GM12878 (cell line): ENCODE measurements around the gene LIN54. TPM values are rescaled to one million over a fixed set of nuclear protein-coding genes. Genes with fewer than 3 reads are reported as not detected.
"Not testable (repeated sequence)": the region's sequence is repeated elsewhere in the genome, so short reads cannot be mapped to it uniquely, and the experiment has no call there.

Experiments
- ATAC-seq: fragments of 200-7000 bp; cut with Tn5 transposase; 3 replicates; pipeline ENCODE4 v1.9.1; 2020; ENCODE audit warnings: mild to moderate bottlenecking, moderate library complexity
- BruUV-seq: library from RNA; stranded (reverse); fragments of 400-500 nt; replicated peaks from 2 replicates; lab custom pipeline; 2021; lab: Mats Ljungman, UMichigan
- CTCF ChIA-PET: fragments of 300-600 bp; sonication (Branson Sonifier 250); formaldehyde crosslinking; extraction: SDS; loops from one replicate; lab custom pipeline; 2021; ENCODE audit warnings: inconsistent platforms; lab: Yijun Ruan, JAX
- POLR2A ChIA-PET: fragments of 350-600 bp; formaldehyde crosslinking; extraction: SDS; loops from one replicate; lab custom pipeline; 2021; ENCODE audit warnings: inconsistent platforms; lab: Charles Lee
- RAD21 ChIA-PET: fragments of 300-600 bp; sonication (Branson Sonifier 250); formaldehyde crosslinking; loops from one replicate; lab custom pipeline; 2023; ENCODE audit warnings: antibody characterized with exemption; ENCODE audit not compliant: unreplicated experiment; lab: Charles Lee
- SMC1A ChIA-PET: fragments of 300-600 bp; sonication (Branson Sonifier 250); formaldehyde crosslinking; loops from one replicate; lab custom pipeline; 2023; ENCODE audit not compliant: unreplicated experiment, uncharacterized antibody; lab: Charles Lee
- DNase-seq: peaks from one replicate; pipeline ENCODE4 v3.0.0-alpha.2; 2011; ENCODE audit warnings: low read depth, low spot score
- FAIRE-seq: peaks from 3 replicates; lab custom pipeline; 2011; peaks lifted over from hg19 to GRCh38; lab: Jason Lieb, UNC
- H2AFZ ChIP-seq: 2 replicates; pipeline ENCODE4 v1.6.0; 2011; ENCODE audit warnings: low read depth, low read length, control low read depth; ENCODE audit not compliant: control insufficient read depth
- H3K27ac ChIP-seq: 2 replicates; pipeline ENCODE4 v1.5.1; 2011; ENCODE audit warnings: control low read depth; ENCODE audit not compliant: control insufficient read depth, insufficient read depth
- H3K27me3 ChIP-seq, 2 experiments: replicated peaks in 1 of 2; 2 replicates each; pipeline versions ENCODE4 v1.6.0 to v1.6.1; 2011; ENCODE audit warnings: low read length in 1 of 2; ENCODE audit not compliant: control insufficient read depth in 2 of 2, insufficient read depth in 2 of 2
- H3K36me3 ChIP-seq, 2 experiments: 2 replicates each; pipeline ENCODE4 v1.5.1; 2011; ENCODE audit warnings: low read length in 1 of 2; ENCODE audit not compliant: control insufficient read depth in 2 of 2, insufficient read depth in 2 of 2
- H3K4me1 ChIP-seq: 2 replicates; pipeline ENCODE4 v1.6.1; 2011; ENCODE audit warnings: mild to moderate bottlenecking, low read length, moderate library complexity, mixed read lengths; ENCODE audit not compliant: control insufficient read depth, insufficient read depth
- H3K4me2 ChIP-seq: 2 replicates; pipeline ENCODE4 v1.6.0; 2011; ENCODE audit warnings: control low read depth; ENCODE audit not compliant: control insufficient read depth, insufficient read depth
- H3K4me3 ChIP-seq: fragments of 200-600 bp; sonication (generic); 2 replicates; pipeline ENCODE4 v1.5.1; 2016
- H3K79me2 ChIP-seq: 2 replicates; pipeline ENCODE4 v1.6.0; 2011; ENCODE audit warnings: low read length; ENCODE audit not compliant: control insufficient read depth, insufficient read depth
- H3K9ac ChIP-seq: 2 replicates; pipeline ENCODE4 v1.8.0; 2011; ENCODE audit warnings: low read length, control low read depth, mixed read lengths; ENCODE audit not compliant: control insufficient read depth, insufficient read depth
- H3K9me3 ChIP-seq: replicated peaks from 3 replicates; pipeline ENCODE4 v1.5.1; 2011; ENCODE audit warnings: mild to moderate bottlenecking, low read length; ENCODE audit not compliant: control insufficient read depth, insufficient read depth
- H4K20me1 ChIP-seq: 2 replicates; pipeline ENCODE4 v1.6.0; 2011; ENCODE audit not compliant: control insufficient read depth, insufficient read depth
- MTA2 ChIP-seq: fragments of 450-650 bp; IDR thresholded peaks from 2 replicates; pipeline ENCODE4 v1.6.1; 2016; ENCODE audit warnings: low read depth, mild to moderate bottlenecking, moderate library complexity
- NFIC ChIP-seq: IDR thresholded peaks from 2 replicates; pipeline ENCODE4 v1.6.1; 2012; ENCODE audit warnings: low read depth, mild to moderate bottlenecking, inconsistent platforms, low read length, moderate library complexity
- POU2F2 ChIP-seq: IDR thresholded peaks from 3 replicates; pipeline ENCODE4 v1.6.1; 2011; ENCODE audit warnings: low read depth, mild to moderate bottlenecking, low read length, borderline replicate concordance
- RAD21 ChIP-seq: IDR thresholded peaks from 2 replicates; pipeline ENCODE4 v1.6.1; 2011; ENCODE audit warnings: mild to moderate bottlenecking, low read depth, low read length, moderate library complexity; ENCODE audit not compliant: insufficient read depth
- WGBS: methylation state at CpG from one replicate; pipeline ENCODE4 v1.1.6; 2016; ENCODE audit warnings: low lambda C conversion rate; ENCODE audit not compliant: insufficient replicate concordance, insufficient coverage; ENCODE audit errors: missing lambda C conversion rate; 5-methylcytosine and 5-hydroxymethylcytosine counted together
- in situ Hi-C: fragments of 300-500 bp; cut with MboI; formaldehyde crosslinking; loops from 9 replicates; pipeline ENCODE4 v1.14.3; 2018; ENCODE audit warnings: mixed read lengths
- intact Hi-C: fragments of 100-400 bp; cut with micrococcal nuclease; formaldehyde crosslinking; loops from one replicate; pipeline ENCODE4 v1.14.2; 2022; ENCODE audit not compliant: unreplicated experiment
- polyA plus RNA-seq, 11 experiments: library from polyadenylated mRNA; depleted of rRNA in 4 of 11; unstranded in 6 of 11; stranded (reverse) in 5 of 11; fragments of >200 nt; fragmentation: Nextera tagmentation in 4 of 11; fragmentation: Illumina TruSeq in 1 of 11; extraction: Ambion mirVana in 4 of 11; extraction: Trizol in 1 of 11; gene quantifications; 1 replicate in 1 of 11; 2 replicates in 10 of 11; pipeline versions ENCODE4 v1.2.1 to v1.2.3, GENCODE V29; 2011 to 2016; ENCODE audit warnings: inconsistent platforms in 2 of 11, missing spikeins in 2 of 11, low read depth in 1 of 11
- total RNA-seq, 4 experiments: library from RNA; depleted of rRNA in 3 of 4; stranded (reverse); fragments of >200 nt in 3 of 4; fragmentation: Illumina TruSeq in 1 of 4; extraction: Trizol in 1 of 4; gene quantifications; 2 replicates each; pipeline versions ENCODE4 v1.2.1 to v1.2.3, GENCODE V29; 2013 to 2021
- TF ChIP-seq, protein P1 (sequence below), 3 experiments: IDR thresholded peaks in 2 of 3; conservative IDR thresholded peaks in 1 of 3; 2 replicates each; pipeline ENCODE4 v1.5.1; 2011; ENCODE audit warnings: low read depth in 3 of 3, low read length in 3 of 3, mild to moderate bottlenecking in 3 of 3, control low read depth in 2 of 3, moderate library complexity in 2 of 3, inconsistent platforms in 1 of 3, mixed read lengths in 1 of 3; ENCODE audit not compliant: control insufficient read depth in 2 of 3, insufficient read depth in 1 of 3; ENCODE audit errors: extremely low read depth in 1 of 3

LIN54 gene
- total and polyA plus RNA-seq, 10 of the 15 experiments (the other 5 are each of a cell fraction or from before 2014, with no cell fraction given) = 1.5 to 20.4 (median 12.2) TPM

DNA sequence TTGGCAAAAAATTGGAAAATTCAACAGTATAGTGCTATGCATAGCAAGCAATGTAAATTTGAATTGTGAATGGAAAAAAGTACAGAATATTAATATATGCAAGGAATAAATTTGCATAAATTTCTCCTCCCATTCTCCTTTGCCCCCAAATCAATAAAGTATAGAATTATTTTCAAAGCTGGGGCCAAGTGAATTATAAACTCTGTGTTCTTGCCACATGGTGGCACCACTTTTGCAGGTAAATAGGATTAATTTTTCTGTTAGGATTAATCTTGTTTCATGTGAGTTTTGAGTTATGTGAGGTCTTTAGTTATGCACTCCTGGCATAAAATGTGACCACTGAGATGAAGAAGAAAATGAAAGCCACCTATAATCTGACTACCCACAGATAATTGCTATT is 44.3 kb upstream of the LIN54 start (continued):
- TF ChIP-seq NFIC (no peak), RAD21 (peak; percentile 51), MTA2 (no peak), POU2F2 (no peak)
- TF ChIP-seq, protein P1, sequence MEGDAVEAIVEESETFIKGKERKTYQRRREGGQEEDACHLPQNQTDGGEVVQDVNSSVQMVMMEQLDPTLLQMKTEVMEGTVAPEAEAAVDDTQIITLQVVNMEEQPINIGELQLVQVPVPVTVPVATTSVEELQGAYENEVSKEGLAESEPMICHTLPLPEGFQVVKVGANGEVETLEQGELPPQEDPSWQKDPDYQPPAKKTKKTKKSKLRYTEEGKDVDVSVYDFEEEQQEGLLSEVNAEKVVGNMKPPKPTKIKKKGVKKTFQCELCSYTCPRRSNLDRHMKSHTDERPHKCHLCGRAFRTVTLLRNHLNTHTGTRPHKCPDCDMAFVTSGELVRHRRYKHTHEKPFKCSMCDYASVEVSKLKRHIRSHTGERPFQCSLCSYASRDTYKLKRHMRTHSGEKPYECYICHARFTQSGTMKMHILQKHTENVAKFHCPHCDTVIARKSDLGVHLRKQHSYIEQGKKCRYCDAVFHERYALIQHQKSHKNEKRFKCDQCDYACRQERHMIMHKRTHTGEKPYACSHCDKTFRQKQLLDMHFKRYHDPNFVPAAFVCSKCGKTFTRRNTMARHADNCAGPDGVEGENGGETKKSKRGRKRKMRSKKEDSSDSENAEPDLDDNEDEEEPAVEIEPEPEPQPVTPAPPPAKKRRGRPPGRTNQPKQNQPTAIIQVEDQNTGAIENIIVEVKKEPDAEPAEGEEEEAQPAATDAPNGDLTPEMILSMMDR (IDR thresholded peaks at IDR 0.05 in 2 of 3, conservative IDR thresholded peaks at IDR 0.05 in 1 of 3; ENCODE audit: control insufficient read depth in 2 of 3, extremely low read depth in 1 of 3, insufficient read depth in 1 of 3, low read depth in 3 of 3, low read length in 3 of 3) = peak; percentile 19 to 48 (median 38); a peak in 3 of 6 replicates

DNA sequence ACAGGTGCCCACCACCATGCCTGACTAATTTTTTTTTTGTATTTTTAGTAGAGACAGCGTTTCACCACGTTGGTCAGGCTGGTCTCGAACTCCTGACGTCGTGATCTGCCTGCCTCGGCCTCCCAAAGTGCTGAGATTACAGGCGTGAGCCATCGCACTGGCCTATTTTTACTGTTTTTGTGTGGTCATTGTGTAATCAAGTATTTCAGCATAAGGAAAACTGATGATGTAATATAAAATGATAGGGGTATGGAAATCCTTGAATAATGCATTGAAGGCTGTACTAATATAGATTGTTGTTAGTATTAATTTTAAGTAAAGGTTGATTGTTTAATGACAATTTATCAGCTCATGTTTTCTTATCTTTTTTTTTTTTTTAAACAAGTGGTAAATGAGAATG is 38.2 kb upstream of the LIN54 start:
- CTCF ChIA-PET = interaction anchor here (1.4 kb wide), 1 partner anchor 14 kb away, joined by 4 read pairs; the partner anchor contains the start of gene COPS4
- FAIRE-seq, POLR2A ChIA-PET: not testable (repeated sequence)

More for the DNA sequence above, 38.2 kb upstream of the LIN54 start:
- H2AFZ ChIP-seq, H3K9me3 ChIP-seq, H3K79me2 ChIP-seq, BruUV-seq, H3K9ac ChIP-seq, ATAC-seq, H3K27ac ChIP-seq, in situ Hi-C loops, H3K27me3 ChIP-seq, DNase-seq, H3K36me3 ChIP-seq, H3K4me2 ChIP-seq, H4K20me1 ChIP-seq, H3K4me3 ChIP-seq, intact Hi-C loops, H3K4me1 ChIP-seq: not testable (repeated sequence)
- ChIA-PET SMC1A (interaction anchor here (0.6 to 1.7 kb wide), 4 partner anchors 14 to 1817 kb away, joined by 3 to 6 read pairs (median 3); partner anchors contain the start of gene COPS4), RAD21 (interaction anchor here (1.0 to 2.5 kb wide), 2 partner anchors 9 to 236 kb away, joined by 3 to 7 read pairs; partner anchors contain the start of gene COQ2)
- WGBS = 98% methylated on average over 8 of the region's 8 CpGs
